Measurements from ENCODE around the gene WBP11. TPM values are rescaled to one million over a fixed set of nuclear protein-coding genes. Genes with fewer than 3 reads are reported as not detected.

Gene WBP11
- total and polyA plus RNA-seq, 2 experiments from 2014 or later: 28.2 to 67.7 TPM

- DNase-seq (ENCODE audit: low read depth in 1 of 2, low spot score in 1 of 2): peak; percentile 22 to 79
- TF ChIP-seq CTCF (IDR thresholded peaks at IDR 0.05; ENCODE audit: low read depth, low read length): no peak
- H3K4me1 ChIP-seq (ENCODE audit: low read depth): no peaks in the 10 kb centered on the region
- H3K27ac ChIP-seq: no peak overlapping the region
- no peaks in the 10 kb centered on the region for H3K36me3 ChIP-seq
- H3K4me3 ChIP-seq: no peak overlapping the region
- H3K27me3 ChIP-seq: no peaks in the 10 kb centered on the region
- H3K9me3 ChIP-seq (ENCODE audit: low read depth): no peaks in the 10 kb centered on the region
Measured at GRCh38 chr12:14841761-14842160, 38.5 kb upstream of the WBP11 start.

GRCh38 chr12:14840616-14841015, 37.3 kb upstream of the WBP11 start:
- no peaks in the 10 kb centered on the region for H3K9me3 ChIP-seq (ENCODE audit: low read depth)
- H3K4me3 ChIP-seq: no peak overlapping the region
- H3K27ac ChIP-seq: no peak overlapping the region
- no peak for TF ChIP-seq CTCF (IDR thresholded peaks at IDR 0.05; ENCODE audit: low read depth, low read length)
- H3K36me3 ChIP-seq: no peaks in the 10 kb centered on the region
- no peaks in the 10 kb centered on the region for H3K27me3 ChIP-seq
- no peak for DNase-seq (ENCODE audit: low read depth in 1 of 2, low spot score in 1 of 2)
- no peaks in the 10 kb centered on the region for H3K4me1 ChIP-seq (ENCODE audit: low read depth)

GRCh38 chr12:14839262-14839661, 36.0 kb upstream of the WBP11 start:
- H3K4me1 ChIP-seq (ENCODE audit: low read depth): peaks cover 10% of the 10 kb centered on the region
- H3K9me3 ChIP-seq (ENCODE audit: low read depth): no peaks in the 10 kb centered on the region
- H3K27me3 ChIP-seq: no peaks in the 10 kb centered on the region
- H3K27ac ChIP-seq: no peak overlapping the region
- no peaks in the 10 kb centered on the region for H3K36me3 ChIP-seq
- DNase-seq (ENCODE audit: low read depth in 1 of 2, low spot score in 1 of 2): no peak
- no peak for TF ChIP-seq CTCF (IDR thresholded peaks at IDR 0.05; ENCODE audit: low read depth, low read length)
- no peak overlapping the region for H3K4me3 ChIP-seq

GRCh38 chr12:14836336-14837210, 33.3 kb upstream of the WBP11 start:
- no peak overlapping the region for H3K4me3 ChIP-seq
- TF ChIP-seq CTCF (IDR thresholded peaks at IDR 0.05; ENCODE audit: low read depth, low read length): no peak
- peaks cover 17% of the 10 kb centered on the region for H3K4me1 ChIP-seq (ENCODE audit: low read depth)
- DNase-seq (ENCODE audit: low read depth in 1 of 2, low spot score in 1 of 2): peak in 1 of 2 donors; percentile 92
- no peaks in the 10 kb centered on the region for H3K27me3 ChIP-seq
- no peak overlapping the region for H3K27ac ChIP-seq
- H3K36me3 ChIP-seq: no peaks in the 10 kb centered on the region
- H3K9me3 ChIP-seq (ENCODE audit: low read depth): no peaks in the 10 kb centered on the region

GRCh38 chr12:14834509-14834908, 31.2 kb upstream of the WBP11 start:
- no peaks in the 10 kb centered on the region for H3K9me3 ChIP-seq (ENCODE audit: low read depth)
- no peaks in the 10 kb centered on the region for H3K27me3 ChIP-seq
- H3K4me3 ChIP-seq: no peak overlapping the region
- TF ChIP-seq CTCF (IDR thresholded peaks at IDR 0.05; ENCODE audit: low read depth, low read length): no peak
- H3K27ac ChIP-seq: no peak overlapping the region
- DNase-seq (ENCODE audit: low read depth in 1 of 2, low spot score in 1 of 2): peak in 1 of 2 donors; percentile 42
- peaks cover 17% of the 10 kb centered on the region for H3K4me1 ChIP-seq (ENCODE audit: low read depth)
- H3K36me3 ChIP-seq: no peaks in the 10 kb centered on the region

Measured in cardiac muscle cell (in vitro differentiated cells and primary cell).